Lower lobe of right lung (tissue), 2 donors: ENCODE measurements around the gene MED4. TPM values are rescaled to one million over a fixed set of nuclear protein-coding genes. Genes with fewer than 3 reads are reported as not detected.
A peak's percentile ranks its signal among the peaks of the same experiment; 100 is the strongest.

Experiments
- ATAC-seq, 2 donors: fragments of 200-7000 bp; cut with Tn5 transposase; one replicate each; pipeline ENCODE4 v1.9.1; 2020 to 2022; ENCODE audit warnings: mild to moderate bottlenecking in 2 of 2, moderate library complexity in 2 of 2
- DNase-seq: peaks from one replicate; pipeline ENCODE4 v3.0.0-alpha.2; 2020
- H3K27ac ChIP-seq: fragments of 200-600 bp; one replicate; pipeline ENCODE4 v1.8.0; 2022
- H3K27me3 ChIP-seq: fragments of 200-600 bp; one replicate; pipeline ENCODE4 v1.8.0; 2022; ENCODE audit warnings: low read depth
- H3K36me3 ChIP-seq: fragments of 200-600 bp; one replicate; pipeline ENCODE4 v1.8.0; 2022; ENCODE audit warnings: mild to moderate bottlenecking
- H3K4me1 ChIP-seq: fragments of 200-600 bp; one replicate; pipeline ENCODE4 v1.8.0; 2022
- H3K4me3 ChIP-seq: fragments of 200-600 bp; one replicate; pipeline ENCODE4 v1.8.0; 2022; ENCODE audit warnings: mild to moderate bottlenecking
- H3K9me3 ChIP-seq: fragments of 200-600 bp; one replicate; pipeline ENCODE4 v1.8.0; 2022
- intact Hi-C: fragments of 100-400 bp; cut with DNase I; formaldehyde crosslinking; loops from one replicate; pipeline ENCODE4 v1.11.0; 2022
- total RNA-seq: library from RNA; stranded (reverse); fragmentation: NEBNext Ultra II Directional; extraction: Animal tissue kit (Norgen Biotek cat#: 25700); gene quantifications from one replicate; pipeline ENCODE4 v1.2.1, GENCODE V29; 2021
- TF ChIP-seq, protein P1 (sequence below): fragments of 200-600 bp; IDR thresholded peaks from one replicate; pipeline ENCODE4 v1.8.0; 2022; ENCODE audit warnings: antibody characterized with exemption, mild to moderate bottlenecking
- donor health status: DM: no; HTN: yes; CAD: no; lungs with severe emphysema.

Gene MED4
- total RNA-seq, 1 donor from 2014 or later, result 41.4 TPM

DNA sequence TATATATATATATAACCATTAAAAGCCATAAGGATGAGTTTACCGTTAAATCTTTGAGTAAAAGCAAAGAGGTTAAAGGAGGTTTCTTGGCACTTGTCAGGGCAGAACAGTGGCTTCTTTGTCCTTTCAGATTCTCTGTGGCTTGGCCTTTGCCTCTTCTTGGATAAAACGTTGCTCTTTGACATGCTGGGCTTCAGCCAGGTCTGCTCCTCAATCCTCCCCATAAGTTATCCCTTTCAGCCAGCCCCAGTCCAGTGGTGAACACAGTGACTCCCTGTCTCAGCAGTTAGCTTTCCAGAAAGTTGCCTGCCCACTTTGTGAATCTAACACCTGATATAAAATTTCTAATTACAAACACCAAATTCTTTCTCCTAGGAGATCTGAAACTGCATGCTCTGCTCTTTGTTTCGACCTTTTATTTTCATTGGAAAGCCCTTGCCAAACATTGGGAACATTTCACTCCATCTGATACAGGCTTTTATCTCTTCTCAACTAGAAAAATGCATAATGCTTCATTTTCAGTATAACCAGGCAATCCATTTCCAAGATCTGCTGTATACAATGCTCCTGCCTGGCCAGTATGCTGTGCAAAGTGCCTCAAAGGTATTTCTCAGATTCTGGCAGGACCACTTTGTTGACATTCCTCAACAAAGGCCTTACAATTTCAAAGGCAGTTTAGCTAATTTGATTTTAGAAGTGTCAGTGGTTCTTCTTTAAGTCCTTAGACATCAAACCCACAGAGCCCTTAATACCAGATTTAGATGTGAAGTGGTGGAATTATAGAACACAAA lies 16.2 kb upstream of the MED4 start:
- H3K27ac ChIP-seq, result peak overlapping the region; percentile 64
- ATAC-seq (no peak), DNase-seq (no peak)

DNA sequence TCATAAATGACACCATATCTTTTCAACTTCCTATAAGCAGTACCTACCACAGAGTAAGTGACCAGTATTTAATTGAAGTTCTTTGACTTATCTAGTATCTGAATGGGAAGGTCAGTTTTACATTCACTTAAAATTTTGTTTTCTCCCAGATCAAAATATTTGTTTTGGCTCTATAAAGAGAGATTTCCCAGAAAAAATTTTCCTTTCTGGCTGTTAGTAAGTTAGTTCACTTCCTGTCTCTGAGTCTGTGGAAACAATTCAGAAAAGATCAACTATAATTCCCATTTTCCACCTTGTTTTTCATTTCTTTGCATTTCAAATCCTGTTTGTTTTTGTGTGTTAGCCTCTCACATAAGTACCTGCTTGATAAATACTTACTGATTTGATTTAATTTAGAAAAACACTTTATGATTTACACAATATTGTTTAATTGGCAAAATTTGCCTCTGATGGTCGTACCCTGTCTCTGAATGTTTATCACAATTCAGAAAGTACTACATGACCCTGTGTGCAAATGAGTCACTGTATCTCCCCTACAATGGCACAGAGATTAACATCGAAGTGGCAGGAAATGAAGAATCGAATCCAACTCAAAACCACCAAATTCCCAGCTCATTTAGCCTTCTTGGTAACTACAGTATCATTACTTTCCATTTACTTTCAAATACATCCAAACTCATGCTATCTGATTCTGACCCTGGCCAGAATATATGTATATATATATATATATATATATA lies 15.4 kb upstream of the MED4 start:
- intact Hi-C loops, result no loop called here
- Histone ChIP-seq H3K27me3 (no peaks in the 10 kb centered on the region), H3K36me3 (no peaks in the 10 kb centered on the region), H3K4me3 (no peak overlapping the region), H3K9me3 (no peaks in the 10 kb centered on the region), H3K27ac (peak overlapping the region; percentile 64), H3K4me1 (peaks cover 23% of the 10 kb centered on the region)
- TF ChIP-seq, protein P1, sequence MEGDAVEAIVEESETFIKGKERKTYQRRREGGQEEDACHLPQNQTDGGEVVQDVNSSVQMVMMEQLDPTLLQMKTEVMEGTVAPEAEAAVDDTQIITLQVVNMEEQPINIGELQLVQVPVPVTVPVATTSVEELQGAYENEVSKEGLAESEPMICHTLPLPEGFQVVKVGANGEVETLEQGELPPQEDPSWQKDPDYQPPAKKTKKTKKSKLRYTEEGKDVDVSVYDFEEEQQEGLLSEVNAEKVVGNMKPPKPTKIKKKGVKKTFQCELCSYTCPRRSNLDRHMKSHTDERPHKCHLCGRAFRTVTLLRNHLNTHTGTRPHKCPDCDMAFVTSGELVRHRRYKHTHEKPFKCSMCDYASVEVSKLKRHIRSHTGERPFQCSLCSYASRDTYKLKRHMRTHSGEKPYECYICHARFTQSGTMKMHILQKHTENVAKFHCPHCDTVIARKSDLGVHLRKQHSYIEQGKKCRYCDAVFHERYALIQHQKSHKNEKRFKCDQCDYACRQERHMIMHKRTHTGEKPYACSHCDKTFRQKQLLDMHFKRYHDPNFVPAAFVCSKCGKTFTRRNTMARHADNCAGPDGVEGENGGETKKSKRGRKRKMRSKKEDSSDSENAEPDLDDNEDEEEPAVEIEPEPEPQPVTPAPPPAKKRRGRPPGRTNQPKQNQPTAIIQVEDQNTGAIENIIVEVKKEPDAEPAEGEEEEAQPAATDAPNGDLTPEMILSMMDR, result no peak
- no peak for DNase-seq
- no peak for ATAC-seq

More for the DNA sequence above, 16.2 kb upstream of the MED4 start:
- TF ChIP-seq, protein P1, result no peak
- intact Hi-C loops, result no loop called here
- no peaks in the 10 kb centered on the region for H3K27me3 ChIP-seq
- H3K4me3 ChIP-seq, result no peak overlapping the region
- H3K4me1 ChIP-seq, result peaks cover 23% of the 10 kb centered on the region
- no peaks in the 10 kb centered on the region for H3K36me3 ChIP-seq
- H3K9me3 ChIP-seq, result no peaks in the 10 kb centered on the region

DNA sequence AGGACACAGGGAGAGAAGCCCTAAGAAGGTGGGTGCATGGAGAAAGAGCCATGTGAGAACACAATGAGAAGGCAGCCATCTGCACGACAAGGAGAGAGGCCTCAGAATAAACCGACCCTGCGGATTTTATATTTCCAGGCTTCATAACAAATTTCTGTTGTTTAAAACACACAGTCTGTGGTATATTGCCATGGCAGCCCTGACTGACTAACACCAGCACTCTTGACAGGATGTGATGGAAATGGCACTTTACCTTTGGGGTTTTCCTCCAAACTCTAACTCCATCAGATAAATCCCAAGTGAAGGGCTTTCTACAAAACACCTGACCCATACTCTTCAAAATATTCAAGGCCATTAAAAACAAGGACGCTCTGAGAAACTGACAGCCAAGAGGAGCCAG lies 13.2 kb upstream of the MED4 start:
- intact Hi-C loops, result no loop called here
- Histone ChIP-seq H3K4me1 (peaks cover 10% of the 10 kb centered on the region), H3K36me3 (no peaks in the 10 kb centered on the region), H3K4me3 (no peak overlapping the region), H3K27me3 (no peaks in the 10 kb centered on the region), H3K9me3 (no peaks in the 10 kb centered on the region), H3K27ac (no peak overlapping the region)
- ATAC-seq, result no peak
- TF ChIP-seq, protein P1, result no peak
- DNase-seq, result no peak

DNA sequence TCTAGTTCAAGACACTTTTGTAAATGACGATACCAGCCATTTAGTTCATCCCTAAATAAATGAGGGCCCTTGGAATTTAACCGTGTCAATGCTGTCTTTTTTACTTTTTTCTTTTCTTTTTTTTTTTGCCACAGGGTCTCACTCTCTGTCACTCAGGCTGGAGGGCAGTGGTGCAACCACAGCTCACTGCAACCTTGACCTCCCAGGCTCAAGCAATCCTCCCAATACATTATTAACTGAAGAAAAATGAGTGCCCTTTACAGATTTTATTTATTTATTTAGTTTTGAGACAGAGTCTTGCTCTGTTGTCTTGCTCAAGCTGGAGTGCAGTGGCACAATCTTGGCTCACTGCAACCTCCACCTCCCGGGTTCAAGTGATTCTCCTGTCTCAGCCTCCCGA lies 2.9 kb upstream of the MED4 start:
- no peak for ATAC-seq
- no peaks in the 10 kb centered on the region for H3K9me3 ChIP-seq
- H3K4me1 ChIP-seq, result peaks cover 15% of the 10 kb centered on the region
- H3K36me3 ChIP-seq, result no peaks in the 10 kb centered on the region
- TF ChIP-seq, protein P1, result no peak
- no peak overlapping the region for H3K27ac ChIP-seq
- no peak overlapping the region for H3K4me3 ChIP-seq
- no peaks in the 10 kb centered on the region for H3K27me3 ChIP-seq
- DNase-seq, result no peak
- intact Hi-C loops, result no loop called here

DNA sequence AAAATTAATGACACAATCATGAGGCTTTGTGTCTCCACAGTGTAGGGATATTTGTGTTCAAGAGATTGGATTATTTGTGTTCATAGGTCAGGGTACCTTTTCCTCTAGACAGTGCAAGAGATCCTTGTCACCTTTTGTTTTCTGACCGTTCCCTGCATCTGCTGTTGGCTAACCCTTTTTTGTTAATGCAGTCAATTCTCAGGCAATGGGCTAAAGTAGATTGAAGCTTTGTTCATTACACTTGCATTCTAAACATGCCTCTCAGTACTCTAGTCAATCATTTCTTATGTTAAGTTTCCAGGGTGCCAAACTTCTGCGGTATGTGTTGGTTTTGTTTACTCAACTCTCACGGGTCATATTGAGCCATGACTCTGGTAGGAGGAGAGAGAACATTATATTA lies 1.8 kb upstream of the MED4 start:
- peak in 1 of 2 donors; percentile 20 for ATAC-seq
- no peaks in the 10 kb centered on the region for H3K36me3 ChIP-seq
- intact Hi-C loops, result no loop called here
- H3K27me3 ChIP-seq, result no peaks in the 10 kb centered on the region
- H3K4me1 ChIP-seq, result peaks cover 26% of the 10 kb centered on the region
- no peak overlapping the region for H3K4me3 ChIP-seq
- DNase-seq, result no peak
- H3K27ac ChIP-seq, result no peak overlapping the region
- no peaks in the 10 kb centered on the region for H3K9me3 ChIP-seq
- TF ChIP-seq, protein P1, result no peak
